ENCODE results near the gene AVP.

GRCh38 chr20:3082306-3082951 is 2.1 kb downstream of the AVP start:
- no peak for TF ChIP-seq CTCF (IDR thresholded peaks at IDR 0.05)
- TF ChIP-seq EP300 (IDR thresholded peaks at IDR 0.05): no peak

Data from stomach (tissue), 4 donors.